GM12878 (cell line): Measurements from ENCODE around the gene SRSF8. TPM values are rescaled to one million over a fixed set of nuclear protein-coding genes. Genes with fewer than 3 reads are reported as not detected.

Experiments used
- ETV6 ChIP-seq, 2 experiments: fragments of 450-650 bp in 1 of 2; IDR thresholded peaks in 1 of 2; conservative IDR thresholded peaks in 1 of 2; 2 replicates each; pipeline ENCODE4 v1.6.1; 2014; ENCODE audit warnings: antibody characterized with exemption in 1 of 2, borderline replicate concordance in 1 of 2, low read depth in 1 of 2, mild to moderate bottlenecking in 1 of 2, moderate library complexity in 1 of 2
- FOXK2 ChIP-seq: fragments of 450-650 bp; IDR thresholded peaks from 2 replicates; pipeline ENCODE4 v1.6.1; 2017; ENCODE audit warnings: mild to moderate bottlenecking, moderate library complexity
- GABPA ChIP-seq: IDR thresholded peaks from 2 replicates; pipeline ENCODE4 v1.6.1; 2014; ENCODE audit warnings: antibody characterized with exemption, low read depth, mild to moderate bottlenecking, inconsistent platforms
- MTA2 ChIP-seq: fragments of 450-650 bp; IDR thresholded peaks from 2 replicates; pipeline ENCODE4 v1.6.1; 2016; ENCODE audit warnings: low read depth, mild to moderate bottlenecking, moderate library complexity
- SMARCA5 ChIP-seq: fragments of 450-650 bp; IDR thresholded peaks from 2 replicates; pipeline ENCODE4 v1.6.1; 2017; ENCODE audit warnings: mild to moderate bottlenecking
- SRF ChIP-seq, 2 experiments: IDR thresholded peaks; 2 replicates each; pipeline ENCODE4 v1.6.1; 2011; ENCODE audit warnings: low read depth in 2 of 2, low read length in 2 of 2, mild to moderate bottlenecking in 1 of 2, moderate library complexity in 1 of 2
- TCF3 ChIP-seq: IDR thresholded peaks from 2 replicates; pipeline ENCODE4 v1.6.1; 2012; ENCODE audit warnings: low read depth, mild to moderate bottlenecking, low read length, borderline replicate concordance; ENCODE audit not compliant: insufficient read depth
- polyA plus RNA-seq, 11 experiments: library from polyadenylated mRNA; depleted of rRNA in 4 of 11; unstranded in 6 of 11; stranded (reverse) in 5 of 11; fragments of >200 nt; fragmentation: Nextera tagmentation in 4 of 11; fragmentation: Illumina TruSeq in 1 of 11; extraction: Ambion mirVana in 4 of 11; extraction: Trizol in 1 of 11; gene quantifications; 1 replicate in 1 of 11; 2 replicates in 10 of 11; pipeline versions ENCODE4 v1.2.1 to v1.2.3, GENCODE V29; 2011 to 2016; ENCODE audit warnings: inconsistent platforms in 2 of 11, missing spikeins in 2 of 11, low read depth in 1 of 11
- total RNA-seq, 4 experiments: library from RNA; depleted of rRNA in 3 of 4; stranded (reverse); fragments of >200 nt in 3 of 4; fragmentation: Illumina TruSeq in 1 of 4; extraction: Trizol in 1 of 4; gene quantifications; 2 replicates each; pipeline versions ENCODE4 v1.2.1 to v1.2.3, GENCODE V29; 2013 to 2021
- TF ChIP-seq, protein P1 (sequence below): fragments of 450-650 bp; IDR thresholded peaks from 2 replicates; pipeline ENCODE4 v1.6.1; 2018; ENCODE audit warnings: mild to moderate bottlenecking, low read depth, moderate library complexity; ENCODE audit not compliant: partially characterized antibody
- TF ChIP-seq, protein P2 (sequence below): fragments of 450-650 bp; IDR thresholded peaks from 2 replicates; pipeline ENCODE4 v1.6.1; 2014; ENCODE audit warnings: mild to moderate bottlenecking

Gene SRSF8
- total and polyA plus RNA-seq, 10 of the 15 experiments (the other 5 are each of a cell fraction or from before 2014, with no cell fraction given), result 14.2 to 43.1 (median 27.1) TPM

DNA sequence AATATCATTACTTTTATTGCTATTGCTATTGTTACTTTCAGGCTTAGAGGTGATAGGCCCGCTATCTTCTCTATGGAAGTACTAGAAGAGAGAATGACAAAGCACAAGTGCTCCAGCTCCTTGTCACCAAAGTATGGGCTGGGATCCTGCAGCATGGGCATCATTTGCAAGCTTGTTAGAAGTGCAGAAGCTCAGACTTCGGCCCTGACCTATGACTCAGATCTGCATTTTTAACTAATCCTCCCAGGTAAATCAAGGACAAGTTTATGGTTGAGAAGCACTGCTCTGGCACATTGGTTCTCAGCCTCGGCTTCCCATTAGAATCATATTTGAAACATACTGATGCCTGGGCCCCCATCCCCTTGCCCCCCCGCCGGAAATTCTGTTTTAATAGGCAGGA is 14.3 kb downstream of the SRSF8 start (continued):
- TF ChIP-seq SRF (IDR thresholded peaks at IDR 0.05; ENCODE audit: low read depth in 2 of 2, low read length in 2 of 2), result no peak
- TF ChIP-seq MTA2, result no peak
- no peak for TF ChIP-seq GABPA
- no peak for TF ChIP-seq TCF3
- TF ChIP-seq FOXK2, result no peak
- TF ChIP-seq, protein P1, sequence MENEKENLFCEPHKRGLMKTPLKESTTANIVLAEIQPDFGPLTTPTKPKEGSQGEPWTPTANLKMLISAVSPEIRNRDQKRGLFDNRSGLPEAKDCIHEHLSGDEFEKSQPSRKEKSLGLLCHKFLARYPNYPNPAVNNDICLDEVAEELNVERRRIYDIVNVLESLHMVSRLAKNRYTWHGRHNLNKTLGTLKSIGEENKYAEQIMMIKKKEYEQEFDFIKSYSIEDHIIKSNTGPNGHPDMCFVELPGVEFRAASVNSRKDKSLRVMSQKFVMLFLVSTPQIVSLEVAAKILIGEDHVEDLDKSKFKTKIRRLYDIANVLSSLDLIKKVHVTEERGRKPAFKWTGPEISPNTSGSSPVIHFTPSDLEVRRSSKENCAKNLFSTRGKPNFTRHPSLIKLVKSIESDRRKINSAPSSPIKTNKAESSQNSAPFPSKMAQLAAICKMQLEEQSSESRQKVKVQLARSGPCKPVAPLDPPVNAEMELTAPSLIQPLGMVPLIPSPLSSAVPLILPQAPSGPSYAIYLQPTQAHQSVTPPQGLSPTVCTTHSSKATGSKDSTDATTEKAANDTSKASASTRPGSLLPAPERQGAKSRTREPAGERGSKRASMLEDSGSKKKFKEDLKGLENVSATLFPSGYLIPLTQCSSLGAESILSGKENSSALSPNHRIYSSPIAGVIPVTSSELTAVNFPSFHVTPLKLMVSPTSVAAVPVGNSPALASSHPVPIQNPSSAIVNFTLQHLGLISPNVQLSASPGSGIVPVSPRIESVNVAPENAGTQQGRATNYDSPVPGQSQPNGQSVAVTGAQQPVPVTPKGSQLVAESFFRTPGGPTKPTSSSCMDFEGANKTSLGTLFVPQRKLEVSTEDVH, result no peak
- no peak for TF ChIP-seq SMARCA5
- TF ChIP-seq, protein P2, sequence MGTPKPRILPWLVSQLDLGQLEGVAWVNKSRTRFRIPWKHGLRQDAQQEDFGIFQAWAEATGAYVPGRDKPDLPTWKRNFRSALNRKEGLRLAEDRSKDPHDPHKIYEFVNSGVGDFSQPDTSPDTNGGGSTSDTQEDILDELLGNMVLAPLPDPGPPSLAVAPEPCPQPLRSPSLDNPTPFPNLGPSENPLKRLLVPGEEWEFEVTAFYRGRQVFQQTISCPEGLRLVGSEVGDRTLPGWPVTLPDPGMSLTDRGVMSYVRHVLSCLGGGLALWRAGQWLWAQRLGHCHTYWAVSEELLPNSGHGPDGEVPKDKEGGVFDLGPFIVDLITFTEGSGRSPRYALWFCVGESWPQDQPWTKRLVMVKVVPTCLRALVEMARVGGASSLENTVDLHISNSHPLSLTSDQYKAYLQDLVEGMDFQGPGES, result no peak
- TF ChIP-seq ETV6 (conservative IDR thresholded peaks at IDR 0.05 in 1 of 2, IDR thresholded peaks at IDR 0.05 in 1 of 2; ENCODE audit: borderline replicate concordance in 1 of 2, low read depth in 1 of 2), result no peak
- TF ChIP-seq, all 136 proteins: peak for 0
